Kidney epithelial cell (primary cell): ENCODE measurements around the gene CEP112. TPM values are rescaled to one million over a fixed set of nuclear protein-coding genes. Genes with fewer than 3 reads are reported as not detected.

Source experiments
- DNase-seq: peaks from one replicate; pipeline ENCODE4 v3.0.0-alpha.2; 2010; ENCODE audit warnings: low read depth
- H3K27me3 ChIP-seq: 2 replicates; pipeline ENCODE4 v1.6.0; 2011; ENCODE audit warnings: low read length; ENCODE audit not compliant: control insufficient read depth, insufficient read depth
- H3K36me3 ChIP-seq: 2 replicates; pipeline ENCODE4 v1.5.1; 2011; ENCODE audit warnings: low read length; ENCODE audit not compliant: control insufficient read depth, insufficient read depth
- H3K4me3 ChIP-seq: 2 replicates; pipeline ENCODE4 v1.5.1; 2011; ENCODE audit warnings: low read depth, mild to moderate bottlenecking, control low read depth, low read length
- total RNA-seq: library from RNA; depleted of rRNA; stranded (reverse); fragments of >200 nt; gene quantifications from 2 replicates; pipeline ENCODE4 v1.2.3, GENCODE V29; 2015
- TF ChIP-seq, protein P1 (sequence below): IDR thresholded peaks from 2 replicates; pipeline ENCODE4 v1.5.1; 2011; ENCODE audit warnings: mild to moderate bottlenecking, moderate library complexity, low read length, control low read depth, inconsistent platforms; ENCODE audit not compliant: insufficient read depth, poor library complexity, severe bottlenecking

The CEP112 gene
- total RNA-seq, 1 donor from 2014 or later = 6.5 TPM

DNA sequence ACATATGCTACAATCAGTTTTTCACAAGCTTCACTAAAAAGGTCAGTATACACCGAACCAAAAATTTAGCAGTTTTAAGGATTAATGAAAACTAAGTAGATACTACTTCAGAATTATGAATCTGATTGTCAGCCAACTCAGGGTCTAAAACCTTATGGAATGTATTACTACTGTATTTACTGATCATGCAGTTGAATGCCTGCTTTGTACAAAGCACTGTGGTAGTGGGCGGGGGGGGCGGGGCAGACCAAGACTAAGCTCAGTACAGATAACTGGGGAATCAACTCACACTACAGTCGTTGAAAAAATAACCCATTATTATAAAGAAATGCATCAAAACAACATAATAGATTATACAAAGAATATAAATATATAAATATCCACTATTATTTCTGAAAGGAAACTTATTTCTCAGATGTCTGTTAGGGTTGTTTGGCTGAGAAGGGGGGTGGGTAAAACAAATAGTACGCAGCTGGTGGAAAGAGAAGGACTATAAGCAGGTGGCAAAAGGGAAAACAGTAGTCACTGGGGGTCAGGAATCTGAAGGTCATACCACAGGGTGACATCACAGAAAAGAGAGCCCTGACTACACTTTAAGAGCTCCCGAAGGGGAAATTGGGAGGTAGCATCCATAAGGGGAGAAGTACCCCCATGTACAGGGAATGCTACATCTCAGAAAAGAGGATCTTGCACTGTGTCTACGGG, 521.1 kb downstream of the CEP112 start:
- H3K27me3 ChIP-seq = no peaks in the 10 kb centered on the region
- TF ChIP-seq, protein P1, sequence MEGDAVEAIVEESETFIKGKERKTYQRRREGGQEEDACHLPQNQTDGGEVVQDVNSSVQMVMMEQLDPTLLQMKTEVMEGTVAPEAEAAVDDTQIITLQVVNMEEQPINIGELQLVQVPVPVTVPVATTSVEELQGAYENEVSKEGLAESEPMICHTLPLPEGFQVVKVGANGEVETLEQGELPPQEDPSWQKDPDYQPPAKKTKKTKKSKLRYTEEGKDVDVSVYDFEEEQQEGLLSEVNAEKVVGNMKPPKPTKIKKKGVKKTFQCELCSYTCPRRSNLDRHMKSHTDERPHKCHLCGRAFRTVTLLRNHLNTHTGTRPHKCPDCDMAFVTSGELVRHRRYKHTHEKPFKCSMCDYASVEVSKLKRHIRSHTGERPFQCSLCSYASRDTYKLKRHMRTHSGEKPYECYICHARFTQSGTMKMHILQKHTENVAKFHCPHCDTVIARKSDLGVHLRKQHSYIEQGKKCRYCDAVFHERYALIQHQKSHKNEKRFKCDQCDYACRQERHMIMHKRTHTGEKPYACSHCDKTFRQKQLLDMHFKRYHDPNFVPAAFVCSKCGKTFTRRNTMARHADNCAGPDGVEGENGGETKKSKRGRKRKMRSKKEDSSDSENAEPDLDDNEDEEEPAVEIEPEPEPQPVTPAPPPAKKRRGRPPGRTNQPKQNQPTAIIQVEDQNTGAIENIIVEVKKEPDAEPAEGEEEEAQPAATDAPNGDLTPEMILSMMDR = no peak
- no peak overlapping the region for H3K4me3 ChIP-seq
- DNase-seq = no peak
- H3K36me3 ChIP-seq = no peaks in the 10 kb centered on the region

DNA sequence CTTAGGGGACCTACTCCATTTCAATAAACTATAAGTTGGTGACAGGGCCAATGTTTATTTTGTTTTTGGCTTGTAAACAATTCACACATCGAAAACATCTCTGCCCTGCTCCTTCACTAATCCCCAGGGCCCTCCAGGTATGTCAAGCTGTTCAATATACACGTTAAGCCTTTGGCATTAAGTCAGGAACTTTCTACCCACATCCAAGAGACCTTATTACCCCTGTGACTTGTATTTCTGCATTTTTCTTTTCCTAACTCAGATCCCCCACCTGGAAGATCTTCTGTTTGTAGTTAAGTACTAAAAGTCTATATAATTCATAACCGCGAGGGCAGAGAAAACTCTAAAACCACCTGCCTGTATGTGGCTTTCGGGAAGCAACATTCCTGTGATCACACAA, 523.7 kb downstream of the CEP112 start:
- Histone ChIP-seq H3K27me3 (no peaks in the 10 kb centered on the region), H3K4me3 (no peak overlapping the region), H3K36me3 (no peaks in the 10 kb centered on the region)
- TF ChIP-seq, protein P1 = no peak
- DNase-seq = no peak

DNA sequence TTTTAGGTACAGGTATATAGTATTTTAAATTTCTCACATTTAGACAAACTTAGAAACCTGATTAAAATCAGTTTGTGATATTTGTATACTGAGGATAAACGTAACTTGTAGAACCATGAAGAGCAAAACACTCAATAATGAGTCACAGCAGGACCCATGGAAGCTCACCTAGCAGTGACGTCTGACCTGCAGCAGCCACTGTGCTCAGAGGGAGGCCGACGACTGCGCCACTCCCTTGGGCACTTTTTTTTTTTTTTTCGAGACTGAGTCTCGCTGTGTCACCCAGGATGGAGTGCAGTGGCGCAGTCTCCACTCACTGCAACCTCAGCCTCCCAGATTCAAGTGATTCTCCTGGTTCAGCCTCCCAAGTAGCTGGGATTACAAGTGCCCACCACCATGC, 524.3 kb downstream of the CEP112 start:
- no peak for DNase-seq
- TF ChIP-seq, protein P1 = no peak
- H3K4me3 ChIP-seq = no peak overlapping the region
- no peaks in the 10 kb centered on the region for H3K36me3 ChIP-seq
- no peaks in the 10 kb centered on the region for H3K27me3 ChIP-seq

DNA sequence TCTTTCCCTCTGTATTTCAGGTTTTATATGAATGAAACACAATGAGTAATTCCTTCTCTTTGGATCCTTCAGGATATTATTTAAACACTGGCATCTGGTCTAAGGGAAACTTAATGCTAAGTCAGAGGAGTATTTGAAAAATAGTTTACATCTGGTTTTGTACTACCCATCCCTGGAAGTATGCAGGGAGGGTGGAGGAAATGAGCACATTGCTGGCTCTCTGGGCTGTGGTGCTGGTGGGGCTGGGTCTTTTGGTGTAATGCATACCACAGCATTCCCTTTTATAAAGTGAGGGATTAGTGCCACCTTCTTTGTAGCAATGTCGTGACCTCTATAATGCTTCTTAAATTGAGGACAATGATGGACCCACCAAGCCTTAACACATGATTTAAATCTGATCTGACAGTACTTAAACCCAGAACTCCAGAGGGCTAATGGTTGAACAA, 525.0 kb downstream of the CEP112 start:
- no peak for DNase-seq
- Histone ChIP-seq H3K27me3 (no peaks in the 10 kb centered on the region), H3K36me3 (no peaks in the 10 kb centered on the region), H3K4me3 (no peak overlapping the region)
- TF ChIP-seq, protein P1 = no peak

DNA sequence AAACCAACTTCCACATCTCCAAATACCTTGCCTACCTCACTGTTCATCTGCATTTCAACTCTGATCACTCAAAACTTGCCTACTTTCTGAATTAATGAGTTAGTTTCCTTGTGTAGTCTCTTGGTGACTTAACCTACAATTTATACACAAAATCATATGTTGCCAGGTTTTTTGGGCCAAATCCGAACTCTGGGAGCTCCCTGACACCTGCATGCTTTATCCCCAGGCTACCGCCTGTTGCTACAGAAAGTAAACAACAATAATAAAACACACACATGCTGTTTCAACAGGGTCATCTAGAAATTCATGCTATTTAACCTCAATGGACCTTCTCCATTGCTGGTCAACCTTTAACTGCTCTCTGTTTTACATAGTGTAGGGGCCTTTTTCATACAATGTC, 526.0 kb downstream of the CEP112 start:
- DNase-seq = no peak
- TF ChIP-seq, protein P1 = no peak
- no peaks in the 10 kb centered on the region for H3K27me3 ChIP-seq
- no peaks in the 10 kb centered on the region for H3K36me3 ChIP-seq
- H3K4me3 ChIP-seq = no peak overlapping the region

DNA sequence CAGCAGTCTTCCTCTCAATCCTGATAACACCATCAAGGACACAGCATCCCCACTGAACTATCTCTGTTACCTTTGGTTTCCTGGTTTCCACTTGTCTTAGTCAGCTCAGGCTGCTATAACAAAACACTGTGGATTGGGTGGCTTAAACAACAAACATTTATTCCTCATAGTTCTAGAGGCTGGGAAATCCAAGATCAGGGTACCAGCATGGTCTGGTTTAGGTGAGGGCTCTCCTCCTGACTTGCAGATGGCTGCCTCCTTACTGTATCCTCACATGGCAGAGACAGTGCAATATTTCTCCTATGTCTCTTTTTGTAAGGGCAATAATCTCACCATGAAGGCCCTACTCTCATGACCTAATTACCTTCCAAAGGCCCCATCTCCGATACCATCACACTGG, 527.2 kb downstream of the CEP112 start:
- H3K27me3 ChIP-seq = no peaks in the 10 kb centered on the region
- H3K36me3 ChIP-seq = no peaks in the 10 kb centered on the region
- no peak for DNase-seq
- TF ChIP-seq, protein P1 = no peak
- H3K4me3 ChIP-seq = no peak overlapping the region
